Adrenal gland (tissue), 5 donors: ENCODE data around the gene NFATC1.

Source experiments
- CTCF ChIP-seq, 6 experiments: fragments of 450-650 bp in 4 of 6; fragments of 200-600 bp in 2 of 6; sonication (generic) in 1 of 6; IDR thresholded peaks; 1 replicate in 5 of 6; 2 replicates in 1 of 6; pipeline versions ENCODE4 v1.5.1 to v1.8.0; 2016 to 2021; ENCODE audit warnings: antibody characterized with exemption in 6 of 6, mild to moderate bottlenecking in 2 of 6, moderate library complexity in 1 of 6
- POLR2A ChIP-seq, 2 donors: fragments of 450-650 bp; IDR thresholded peaks; one replicate each; pipeline ENCODE4 v1.6.1; 2017; ENCODE audit warnings: antibody characterized with exemption in 2 of 2, mild to moderate bottlenecking in 2 of 2, moderate library complexity in 1 of 2
- donor health status: DM: no; HTN: no; CAD: no.

DNA sequence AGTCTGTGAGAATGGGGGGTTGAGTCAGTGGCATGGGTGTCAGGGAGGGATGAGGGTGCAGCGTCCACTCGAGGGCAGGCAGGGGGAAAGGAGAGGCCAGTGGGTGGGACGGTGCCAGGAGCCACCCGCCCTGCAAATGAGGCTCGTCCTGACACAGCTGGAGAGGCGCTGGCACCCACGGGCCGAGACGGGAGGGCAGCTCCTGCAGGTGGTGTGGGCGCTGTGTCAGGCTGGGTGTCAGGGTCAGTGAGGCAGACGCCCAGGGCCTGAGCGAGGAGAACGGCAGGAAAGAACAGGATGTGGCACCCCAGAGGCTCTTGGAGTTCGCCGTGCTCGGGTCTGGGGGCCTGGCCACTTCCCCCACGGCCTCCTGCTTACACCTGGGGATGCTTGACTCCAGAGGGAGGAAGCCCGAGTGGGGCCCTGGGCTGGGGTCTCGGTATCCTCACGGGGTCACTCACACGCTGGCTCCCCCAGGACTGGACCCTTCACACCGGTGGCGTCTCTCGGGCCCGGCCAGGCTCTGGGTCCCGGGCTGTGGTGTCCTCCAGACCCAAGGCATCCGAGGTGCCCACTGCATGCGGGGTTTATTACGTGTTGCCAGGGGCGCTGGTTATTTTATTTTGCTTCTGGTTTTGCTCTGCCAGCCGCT is 153.4 kb downstream of the NFATC1 start:
- TF ChIP-seq CTCF (IDR thresholded peaks at IDR 0.05) (no peak), POLR2A (IDR thresholded peaks at IDR 0.05) (no peak)
